ENCODE results near the gene SFI1.
"Not testable (repeated sequence)": the region's sequence is repeated elsewhere in the genome, so short reads cannot be mapped to it uniquely, and the experiment has no call there.

SFI1 gene

GRCh38 chr22:31585161-31585859 lies 89.0 kb downstream of the SFI1 start:
- DNase-seq: no peak

- no peak for DNase-seq
Measured at GRCh38 chr22:31586137-31586920, 90.0 kb downstream of the SFI1 start.

- no peak for DNase-seq
Measured at GRCh38 chr22:31588970-31589675, 92.8 kb downstream of the SFI1 start.

GRCh38 chr22:31590161-31590560 lies 93.8 kb downstream of the SFI1 start:
- DNase-seq: not testable (repeated sequence)

GRCh38 chr22:31595271-31595670 lies 98.9 kb downstream of the SFI1 start:
- no peak for DNase-seq

GRCh38 chr22:31602259-31602952 lies 106.1 kb downstream of the SFI1 start:
- DNase-seq: no peak

GRCh38 chr22:31603081-31603525 lies 106.8 kb downstream of the SFI1 start:
- no peak for DNase-seq

GRCh38 chr22:31603574-31603973 lies 107.2 kb downstream of the SFI1 start:
- no peak for DNase-seq

GRCh38 chr22:31604137-31604705 lies 107.9 kb downstream of the SFI1 start:
- DNase-seq: no peak

- no peak for DNase-seq
Measured at GRCh38 chr22:31604746-31605705, 108.7 kb downstream of the SFI1 start.

- peak in 24 of 56 donors; percentile 15 to 79 (median 50) for DNase-seq
Measured at GRCh38 chr22:31605851-31606585, 109.7 kb downstream of the SFI1 start.

GRCh38 chr22:31607696-31608095 lies 111.4 kb downstream of the SFI1 start:
- no peak for DNase-seq

- no peak for DNase-seq
Measured at GRCh38 chr22:31609716-31610115, 113.4 kb downstream of the SFI1 start.

GRCh38 chr22:31610611-31611010 lies 114.3 kb downstream of the SFI1 start:
- DNase-seq: no peak

- DNase-seq: no peak
Measured at GRCh38 chr22:31611061-31611760, 114.9 kb downstream of the SFI1 start.

- DNase-seq: no peak
Measured at GRCh38 chr22:31612891-31613285, 116.6 kb downstream of the SFI1 start.

GRCh38 chr22:31613286-31613903 lies 117.1 kb downstream of the SFI1 start:
- no peak for DNase-seq

GRCh38 chr22:31613904-31614296 lies 117.6 kb downstream of the SFI1 start:
- DNase-seq: no peak

Data from nucleus accumbens (tissue), 56 donors.